Brain microvascular endothelial cell (primary cell): ENCODE measurements around the gene SIDT2.

Source experiments
- DNase-seq: peaks from one replicate; pipeline ENCODE4 v3.0.0-alpha.2; 2020
- H3K27ac ChIP-seq: fragments of 250-450 bp; sonication (Bioruptor Pico); 2 replicates; pipeline ENCODE4 v1.5.1; 2020; ENCODE audit warnings: mild to moderate bottlenecking, moderate library complexity
- H3K27me3 ChIP-seq: fragments of 250-450 bp; sonication (Bioruptor Pico); replicated peaks from 2 replicates; pipeline ENCODE4 v1.5.1; 2020; ENCODE audit warnings: mild to moderate bottlenecking
- H3K36me3 ChIP-seq: fragments of 250-450 bp; sonication (Bioruptor Pico); replicated peaks from 2 replicates; pipeline ENCODE4 v1.5.1; 2020; ENCODE audit warnings: mild to moderate bottlenecking
- H3K4me3 ChIP-seq: 2 replicates; pipeline ENCODE4 v1.5.1; 2011; ENCODE audit warnings: low read depth, mild to moderate bottlenecking, control low read depth, low read length, moderate library complexity
- CTCF ChIP-seq: IDR thresholded peaks from 2 replicates; pipeline ENCODE4 v1.5.1; 2011; ENCODE audit warnings: low read depth, mild to moderate bottlenecking, moderate library complexity, low read length, control low read depth, inconsistent platforms; ENCODE audit errors: missing control alignments
- in situ Hi-C: cut with HindIII; loops from 2 replicates; pipeline ENCODE4 v1.10.0; 2017; ENCODE audit warnings: low sequenced_read_pairs, low pct_ligation_motif_present

Gene SIDT2

GRCh38 chr11:117185736-117186430 lies 7.3 kb downstream of the SIDT2 start:
- peaks cover 44% of the 10 kb centered on the region for H3K36me3 ChIP-seq
- no peak overlapping the region for H3K27ac ChIP-seq
- TF ChIP-seq CTCF = no peak
- no peaks in the 10 kb centered on the region for H3K27me3 ChIP-seq
- no peak for DNase-seq
- no peak overlapping the region for H3K4me3 ChIP-seq
- in situ Hi-C loops = no loop called here

GRCh38 chr11:117186431-117186761 lies 7.9 kb downstream of the SIDT2 start:
- in situ Hi-C loops = no loop called here
- Histone ChIP-seq H3K27ac (no peak overlapping the region), H3K36me3 (peaks cover 44% of the 10 kb centered on the region), H3K4me3 (no peak overlapping the region), H3K27me3 (no peaks in the 10 kb centered on the region)
- DNase-seq = no peak
- TF ChIP-seq CTCF = no peak

GRCh38 chr11:117187007-117187406 lies 8.5 kb downstream of the SIDT2 start:
- DNase-seq = no peak
- Histone ChIP-seq H3K27ac (no peak overlapping the region), H3K4me3 (no peak overlapping the region), H3K27me3 (no peaks in the 10 kb centered on the region), H3K36me3 (peaks cover 49% of the 10 kb centered on the region)
- in situ Hi-C loops = no loop called here
- TF ChIP-seq CTCF = no peak

- peaks cover 50% of the 10 kb centered on the region for H3K36me3 ChIP-seq
- H3K27ac ChIP-seq = no peak overlapping the region
- DNase-seq = no peak
- H3K4me3 ChIP-seq = no peak overlapping the region
- no peaks in the 10 kb centered on the region for H3K27me3 ChIP-seq
- TF ChIP-seq CTCF = no peak
- in situ Hi-C loops = no loop called here
These were observed 8.9 kb downstream of the SIDT2 start for GRCh38 chr11:117187428-117187798.

GRCh38 chr11:117187799-117188481 lies 9.4 kb downstream of the SIDT2 start:
- Histone ChIP-seq H3K27me3 (no peaks in the 10 kb centered on the region), H3K27ac (no peak overlapping the region), H3K4me3 (no peak overlapping the region), H3K36me3 (peaks cover 48% of the 10 kb centered on the region)
- in situ Hi-C loops = no loop called here
- TF ChIP-seq CTCF = no peak
- no peak for DNase-seq

GRCh38 chr11:117188620-117189081 lies 10.1 kb downstream of the SIDT2 start:
- DNase-seq = no peak
- Histone ChIP-seq H3K36me3 (peaks cover 53% of the 10 kb centered on the region), H3K27me3 (no peaks in the 10 kb centered on the region), H3K4me3 (no peak overlapping the region), H3K27ac (no peak overlapping the region)
- TF ChIP-seq CTCF = no peak
- in situ Hi-C loops = no loop called here
